Neural progenitor cell (in vitro differentiated cells): ENCODE data around the gene PGC. TPM values are rescaled to one million over a fixed set of nuclear protein-coding genes. Genes with fewer than 3 reads are reported as not detected.

Experiments
- DNase-seq: peaks from one replicate; pipeline ENCODE4 v3.0.0-alpha.2; 2016; ENCODE audit warnings: low spot score
- H2AFZ ChIP-seq: fragments of 200-600 bp; sonication (generic); replicated peaks from 2 replicates; pipeline ENCODE4 v1.6.1; 2016; ENCODE audit warnings: antibody characterized with exemption
- H3F3A ChIP-seq: fragments of 200-600 bp; sonication (generic); 2 replicates; pipeline ENCODE4 v1.6.1; 2016; ENCODE audit warnings: antibody characterized with exemption, low read depth
- H3K27ac ChIP-seq: fragments of 200-600 bp; sonication (generic); 2 replicates; pipeline ENCODE4 v1.5.1; 2016; ENCODE audit warnings: mild to moderate bottlenecking
- H3K27me3 ChIP-seq: fragments of 200-600 bp; sonication (generic); 2 replicates; pipeline ENCODE4 v1.6.1; 2016; ENCODE audit warnings: mild to moderate bottlenecking, moderate library complexity
- H3K36me3 ChIP-seq: fragments of 200-600 bp; sonication (generic); 2 replicates; pipeline ENCODE4 v1.5.1; 2016
- H3K4me1 ChIP-seq: fragments of 200-600 bp; sonication (generic); 2 replicates; pipeline ENCODE4 v1.6.1; 2016; ENCODE audit warnings: mixed run types
- H3K4me2 ChIP-seq: fragments of 200-600 bp; sonication (generic); 2 replicates; pipeline ENCODE4 v1.6.1; 2016
- H3K4me3 ChIP-seq: fragments of 200-600 bp; sonication (generic); 2 replicates; pipeline ENCODE4 v1.5.1; 2016
- H3K79me2 ChIP-seq: fragments of 200-600 bp; sonication (generic); 2 replicates; pipeline ENCODE4 v1.6.1; 2016; ENCODE audit warnings: low read depth
- H3K9ac ChIP-seq: fragments of 200-600 bp; sonication (generic); 2 replicates; pipeline ENCODE4 v1.6.1; 2016
- H3K9me3 ChIP-seq: fragments of 200-600 bp; sonication (generic); 2 replicates; pipeline ENCODE4 v1.5.1; 2016; ENCODE audit warnings: low read depth
- H4K20me1 ChIP-seq: fragments of 200-600 bp; sonication (generic); 2 replicates; pipeline ENCODE4 v1.6.1; 2016; ENCODE audit warnings: low read depth
- H3K27ac Mint-ChIP-seq: 3 replicates; pipeline ENCODE4 v1.8.0; 2021; ENCODE audit warnings: mixed read lengths
- H3K27me3 Mint-ChIP-seq: 2 replicates; pipeline ENCODE4 v1.8.0; 2022; ENCODE audit warnings: low read depth, mild to moderate bottlenecking, inconsistent platforms, moderate library complexity, mixed read lengths; ENCODE audit not compliant: insufficient read depth
- H3K36me3 Mint-ChIP-seq: 3 replicates; pipeline ENCODE4 v1.8.0; 2021; ENCODE audit warnings: mixed read lengths
- H3K4me1 Mint-ChIP-seq: 3 replicates; pipeline ENCODE4 v1.8.0; 2021; ENCODE audit warnings: mixed read lengths
- H3K4me3 Mint-ChIP-seq: 3 replicates; pipeline ENCODE4 v1.8.0; 2021; ENCODE audit warnings: mild to moderate bottlenecking, moderate library complexity, mixed read lengths
- H3K9me3 Mint-ChIP-seq: 3 replicates; pipeline ENCODE4 v1.8.0; 2020; ENCODE audit warnings: mixed read lengths
- CTCF ChIP-seq: fragments of 200-600 bp; sonication (generic); IDR thresholded peaks from 2 replicates; pipeline ENCODE4 v1.5.1; 2017; ENCODE audit warnings: antibody characterized with exemption, mild to moderate bottlenecking
- EZH2 ChIP-seq: fragments of 200-600 bp; sonication (generic); IDR thresholded peaks from 2 replicates; pipeline ENCODE4 v1.6.1; 2017; ENCODE audit warnings: antibody characterized with exemption, mild to moderate bottlenecking, moderate library complexity
- EZH2phosphoT487 ChIP-seq: fragments of 200-600 bp; sonication (generic); IDR thresholded peaks from 2 replicates; pipeline ENCODE4 v1.6.1; 2017; ENCODE audit warnings: antibody characterized with exemption
- total RNA-seq: library from RNA; depleted of rRNA; stranded (reverse); fragments of >200 nt; gene quantifications from 2 replicates; pipeline ENCODE4 v1.2.3, GENCODE V29; 2015; ENCODE audit warnings: low replicate concordance

Gene PGC
- total RNA-seq, 1 donor from 2014 or later: not detected

GRCh38 chr6:41757271-41757670 lies 10.1 kb upstream of the PGC start:
- Mint-ChIP-seq H3K4me1 (no peaks in the 10 kb centered on the region), H3K27ac (no peak overlapping the region), H3K27me3 (peaks cover 10% of the 10 kb centered on the region), H3K9me3 (no peaks in the 10 kb centered on the region), H3K4me3 (no peak overlapping the region), H3K36me3 (no peaks in the 10 kb centered on the region)
- Histone ChIP-seq H4K20me1 (no peaks in the 10 kb centered on the region), H3K4me3 (no peak overlapping the region), H2AFZ (no peak overlapping the region), H3K27me3 (no peaks in the 10 kb centered on the region), H3K27ac (no peak overlapping the region), H3K9me3 (no peaks in the 10 kb centered on the region), H3K79me2 (no peaks in the 10 kb centered on the region), H3K9ac (no peak overlapping the region), H3K4me2 (no peak overlapping the region), H3K4me1 (no peaks in the 10 kb centered on the region), H3F3A (no peaks in the 10 kb centered on the region), H3K36me3 (no peaks in the 10 kb centered on the region)
- no peak for DNase-seq
- TF ChIP-seq CTCF: no peak
- no peak for TF ChIP-seq EZH2
- no peak for TF ChIP-seq EZH2phosphoT487

GRCh38 chr6:41756354-41756753 lies 9.2 kb upstream of the PGC start:
- Mint-ChIP-seq H3K27ac (no peak overlapping the region), H3K4me1 (no peaks in the 10 kb centered on the region), H3K4me3 (no peak overlapping the region), H3K27me3 (peaks cover 10% of the 10 kb centered on the region), H3K9me3 (no peaks in the 10 kb centered on the region), H3K36me3 (no peaks in the 10 kb centered on the region)
- no peaks in the 10 kb centered on the region for H3K79me2 ChIP-seq
- no peak overlapping the region for H2AFZ ChIP-seq
- no peak overlapping the region for H3K4me3 ChIP-seq
- H4K20me1 ChIP-seq: no peaks in the 10 kb centered on the region
- DNase-seq: no peak
- no peak overlapping the region for H3K9ac ChIP-seq
- H3K4me1 ChIP-seq: no peaks in the 10 kb centered on the region
- H3F3A ChIP-seq: no peaks in the 10 kb centered on the region
- no peak for TF ChIP-seq CTCF
- no peak for TF ChIP-seq EZH2
- no peak for TF ChIP-seq EZH2phosphoT487
- no peaks in the 10 kb centered on the region for H3K36me3 ChIP-seq
- H3K27me3 ChIP-seq: no peaks in the 10 kb centered on the region
- H3K27ac ChIP-seq: no peak overlapping the region
- no peaks in the 10 kb centered on the region for H3K9me3 ChIP-seq
- no peak overlapping the region for H3K4me2 ChIP-seq

- TF ChIP-seq EZH2phosphoT487: no peak
- no peak for TF ChIP-seq CTCF
- no peak for TF ChIP-seq EZH2
- no peaks in the 10 kb centered on the region for H3K9me3 Mint-ChIP-seq
- H3K4me3 ChIP-seq: no peak overlapping the region
- no peaks in the 10 kb centered on the region for H3K4me1 ChIP-seq
- H3F3A ChIP-seq: no peaks in the 10 kb centered on the region
- H3K27me3 ChIP-seq: no peaks in the 10 kb centered on the region
- no peaks in the 10 kb centered on the region for H3K36me3 ChIP-seq
- no peaks in the 10 kb centered on the region for H3K4me1 Mint-ChIP-seq
- H3K36me3 Mint-ChIP-seq: no peaks in the 10 kb centered on the region
- peaks cover 10% of the 10 kb centered on the region for H3K27me3 Mint-ChIP-seq
- H3K9ac ChIP-seq: no peak overlapping the region
- H3K4me2 ChIP-seq: no peak overlapping the region
- no peak overlapping the region for H3K27ac ChIP-seq
- no peak overlapping the region for H2AFZ ChIP-seq
- H3K79me2 ChIP-seq: no peaks in the 10 kb centered on the region
- H3K9me3 ChIP-seq: no peaks in the 10 kb centered on the region
- DNase-seq: no peak
- H4K20me1 ChIP-seq: no peaks in the 10 kb centered on the region
- H3K4me3 Mint-ChIP-seq: no peak overlapping the region
- no peak overlapping the region for H3K27ac Mint-ChIP-seq
Measured at GRCh38 chr6:41755895-41756294, 8.7 kb upstream of the PGC start.
